ENCODE data around the gene RGS2. TPM values are rescaled to one million over a fixed set of nuclear protein-coding genes. Genes with fewer than 3 reads are reported as not detected.

RGS2 gene
- total RNA-seq, 6 donors from 2014 or later = 10.5 to 134 (median 54.7) TPM

DNA sequence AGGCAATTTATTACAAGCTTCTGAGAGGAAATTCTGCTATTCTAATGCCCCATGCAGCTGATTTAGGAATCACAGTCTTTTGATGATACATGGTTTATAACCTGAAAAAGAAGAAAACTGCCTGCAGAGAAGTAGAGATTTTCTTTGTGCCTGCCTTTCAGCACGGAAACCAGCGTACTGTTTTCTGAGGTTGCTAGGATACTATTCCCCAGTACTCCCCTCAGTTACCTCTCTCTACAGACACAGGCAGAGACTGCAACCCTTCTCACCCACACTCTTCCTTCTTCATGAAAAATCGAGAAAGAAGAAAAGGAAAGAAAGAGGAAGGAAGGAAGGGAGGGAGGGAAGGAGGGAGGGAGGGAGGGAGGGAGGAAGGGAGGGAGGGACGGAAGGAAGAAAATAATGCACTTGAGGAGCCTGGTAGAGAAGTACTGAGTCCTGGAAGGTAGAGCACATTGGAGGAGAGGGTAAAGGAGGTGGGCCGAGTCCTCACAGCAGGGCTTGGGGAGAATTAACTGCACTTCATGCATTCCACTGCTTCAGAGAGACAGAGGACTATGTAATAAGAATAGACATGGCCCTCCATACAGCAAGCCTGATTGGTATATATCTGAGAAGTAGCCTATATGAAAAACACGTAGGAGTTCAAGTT is 21.9 kb downstream of the RGS2 start:
- H3K27ac ChIP-seq = no peak overlapping the region
- no peak overlapping the region for H3K4me3 ChIP-seq
- TF ChIP-seq EP300 (IDR thresholded peaks at IDR 0.05) (no peak), POLR2A (IDR thresholded peaks at IDR 0.05) (no peak), POLR2AphosphoS5 (IDR thresholded peaks at IDR 0.05) (no peak)
- TF ChIP-seq, protein P1, sequence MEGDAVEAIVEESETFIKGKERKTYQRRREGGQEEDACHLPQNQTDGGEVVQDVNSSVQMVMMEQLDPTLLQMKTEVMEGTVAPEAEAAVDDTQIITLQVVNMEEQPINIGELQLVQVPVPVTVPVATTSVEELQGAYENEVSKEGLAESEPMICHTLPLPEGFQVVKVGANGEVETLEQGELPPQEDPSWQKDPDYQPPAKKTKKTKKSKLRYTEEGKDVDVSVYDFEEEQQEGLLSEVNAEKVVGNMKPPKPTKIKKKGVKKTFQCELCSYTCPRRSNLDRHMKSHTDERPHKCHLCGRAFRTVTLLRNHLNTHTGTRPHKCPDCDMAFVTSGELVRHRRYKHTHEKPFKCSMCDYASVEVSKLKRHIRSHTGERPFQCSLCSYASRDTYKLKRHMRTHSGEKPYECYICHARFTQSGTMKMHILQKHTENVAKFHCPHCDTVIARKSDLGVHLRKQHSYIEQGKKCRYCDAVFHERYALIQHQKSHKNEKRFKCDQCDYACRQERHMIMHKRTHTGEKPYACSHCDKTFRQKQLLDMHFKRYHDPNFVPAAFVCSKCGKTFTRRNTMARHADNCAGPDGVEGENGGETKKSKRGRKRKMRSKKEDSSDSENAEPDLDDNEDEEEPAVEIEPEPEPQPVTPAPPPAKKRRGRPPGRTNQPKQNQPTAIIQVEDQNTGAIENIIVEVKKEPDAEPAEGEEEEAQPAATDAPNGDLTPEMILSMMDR (IDR thresholded peaks at IDR 0.05) = no peak
- DNase-seq (no peak), ATAC-seq (ENCODE audit: low FRiP score in 2 of 2) (no peak)
- no peaks in the 10 kb centered on the region for H3K27me3 ChIP-seq
- no peaks in the 10 kb centered on the region for H3K36me3 ChIP-seq
- H3K4me1 ChIP-seq = no peaks in the 10 kb centered on the region
- no peaks in the 10 kb centered on the region for H3K9me3 ChIP-seq
- 51 to 55% methylated on average over 6 of the region's 6 CpGs for WGBS, 2 donors

DNA sequence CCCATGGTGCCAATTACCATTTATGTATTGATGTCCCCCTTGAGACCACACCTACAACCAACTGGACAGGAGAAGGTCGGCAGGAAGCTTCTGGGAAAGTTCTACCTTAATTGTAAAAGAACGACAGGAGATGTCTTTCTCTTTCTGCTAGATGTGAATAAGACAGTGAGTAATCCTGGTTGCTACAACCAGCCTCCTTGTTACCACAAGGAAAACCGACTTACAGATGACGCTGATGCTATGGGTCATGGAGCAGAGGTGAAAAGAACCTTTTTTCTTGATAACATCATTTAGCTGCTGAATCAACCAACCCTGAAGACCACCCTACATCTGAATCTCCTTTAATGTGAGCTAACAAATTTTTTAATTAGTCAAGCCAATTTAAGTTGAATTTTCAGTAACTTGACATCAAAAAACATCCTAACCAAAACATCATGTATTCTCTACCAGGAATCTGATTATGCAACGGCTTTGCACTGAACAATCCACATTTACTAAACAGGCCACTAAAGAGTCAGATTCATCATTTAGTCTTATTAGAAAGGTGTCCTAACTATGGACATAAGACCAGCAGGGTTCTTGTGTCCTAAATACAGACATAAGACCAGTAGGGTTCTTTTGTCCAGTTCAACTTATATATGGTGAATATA is 23.0 kb downstream of the RGS2 start:
- no peak overlapping the region for H3K4me3 ChIP-seq
- TF ChIP-seq POLR2AphosphoS5 (IDR thresholded peaks at IDR 0.05) (no peak), EP300 (IDR thresholded peaks at IDR 0.05) (no peak), POLR2A (IDR thresholded peaks at IDR 0.05) (no peak)
- TF ChIP-seq, protein P1 (IDR thresholded peaks at IDR 0.05) = no peak
- ATAC-seq (ENCODE audit: low FRiP score in 2 of 2) (no peak), DNase-seq (no peak)
- no peaks in the 10 kb centered on the region for H3K4me1 ChIP-seq
- no peaks in the 10 kb centered on the region for H3K36me3 ChIP-seq
- WGBS, 2 donors = 90 to 96% methylated on average over 5 of the region's 5 CpGs
- H3K27ac ChIP-seq = no peak overlapping the region
- no peaks in the 10 kb centered on the region for H3K9me3 ChIP-seq
- no peaks in the 10 kb centered on the region for H3K27me3 ChIP-seq

DNA sequence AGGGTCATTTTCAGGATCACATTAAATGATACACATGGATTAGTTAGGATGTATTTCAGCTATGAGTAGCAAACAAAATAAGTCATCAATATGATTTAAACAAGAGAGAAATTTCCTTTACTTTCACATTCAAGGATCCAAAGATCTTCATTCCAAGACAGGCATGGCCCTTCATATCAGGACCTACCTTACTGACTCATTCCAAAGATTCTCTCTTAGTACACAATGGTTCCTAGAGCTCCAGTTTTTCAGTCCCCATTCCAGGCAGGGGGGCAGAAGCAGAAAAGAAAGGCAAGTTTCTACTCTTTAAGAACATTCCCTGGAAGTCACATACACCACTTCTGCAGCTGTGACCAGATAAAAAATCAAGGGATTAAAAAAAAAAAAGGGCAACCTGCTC is 23.7 kb downstream of the RGS2 start:
- no peak for DNase-seq
- Histone ChIP-seq H3K27me3 (no peaks in the 10 kb centered on the region), H3K9me3 (no peaks in the 10 kb centered on the region), H3K4me1 (no peaks in the 10 kb centered on the region), H3K36me3 (no peaks in the 10 kb centered on the region), H3K27ac (no peak overlapping the region), H3K4me3 (no peak overlapping the region)
- TF ChIP-seq, protein P1 (IDR thresholded peaks at IDR 0.05) = no peak
- no peak for TF ChIP-seq POLR2A (IDR thresholded peaks at IDR 0.05)
- no peak for TF ChIP-seq EP300 (IDR thresholded peaks at IDR 0.05)
- TF ChIP-seq POLR2AphosphoS5 (IDR thresholded peaks at IDR 0.05) = no peak
- ATAC-seq (ENCODE audit: low FRiP score in 2 of 2) = no peak

DNA sequence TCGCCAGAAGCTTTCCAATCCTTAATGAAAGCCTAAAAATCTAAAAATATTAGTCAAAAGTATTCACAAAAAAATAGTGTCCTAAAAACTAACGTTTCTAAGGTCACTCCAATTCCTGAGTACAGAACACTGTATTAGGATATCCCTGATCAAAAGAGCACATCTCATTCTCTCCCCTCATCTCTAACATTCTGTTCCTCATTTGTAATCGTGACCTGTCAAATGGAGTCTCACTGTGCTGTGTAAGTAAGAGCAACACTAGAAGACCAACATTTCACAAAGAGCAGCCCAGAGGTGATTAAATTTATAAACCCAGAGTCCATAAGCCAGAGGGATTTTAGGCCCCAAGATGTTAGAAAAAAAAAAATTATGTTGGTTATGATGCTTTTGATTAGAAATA is 26.3 kb downstream of the RGS2 start:
- DNase-seq (no peak), ATAC-seq (ENCODE audit: low FRiP score in 2 of 2) (no peak)
- Histone ChIP-seq H3K4me3 (no peak overlapping the region), H3K27ac (no peak overlapping the region), H3K36me3 (no peaks in the 10 kb centered on the region), H3K4me1 (no peaks in the 10 kb centered on the region), H3K27me3 (no peaks in the 10 kb centered on the region), H3K9me3 (no peaks in the 10 kb centered on the region)
- WGBS, 2 donors = 60 to 61% methylated on average over 3 of the region's 3 CpGs
- no peak for TF ChIP-seq POLR2AphosphoS5 (IDR thresholded peaks at IDR 0.05)

DNA sequence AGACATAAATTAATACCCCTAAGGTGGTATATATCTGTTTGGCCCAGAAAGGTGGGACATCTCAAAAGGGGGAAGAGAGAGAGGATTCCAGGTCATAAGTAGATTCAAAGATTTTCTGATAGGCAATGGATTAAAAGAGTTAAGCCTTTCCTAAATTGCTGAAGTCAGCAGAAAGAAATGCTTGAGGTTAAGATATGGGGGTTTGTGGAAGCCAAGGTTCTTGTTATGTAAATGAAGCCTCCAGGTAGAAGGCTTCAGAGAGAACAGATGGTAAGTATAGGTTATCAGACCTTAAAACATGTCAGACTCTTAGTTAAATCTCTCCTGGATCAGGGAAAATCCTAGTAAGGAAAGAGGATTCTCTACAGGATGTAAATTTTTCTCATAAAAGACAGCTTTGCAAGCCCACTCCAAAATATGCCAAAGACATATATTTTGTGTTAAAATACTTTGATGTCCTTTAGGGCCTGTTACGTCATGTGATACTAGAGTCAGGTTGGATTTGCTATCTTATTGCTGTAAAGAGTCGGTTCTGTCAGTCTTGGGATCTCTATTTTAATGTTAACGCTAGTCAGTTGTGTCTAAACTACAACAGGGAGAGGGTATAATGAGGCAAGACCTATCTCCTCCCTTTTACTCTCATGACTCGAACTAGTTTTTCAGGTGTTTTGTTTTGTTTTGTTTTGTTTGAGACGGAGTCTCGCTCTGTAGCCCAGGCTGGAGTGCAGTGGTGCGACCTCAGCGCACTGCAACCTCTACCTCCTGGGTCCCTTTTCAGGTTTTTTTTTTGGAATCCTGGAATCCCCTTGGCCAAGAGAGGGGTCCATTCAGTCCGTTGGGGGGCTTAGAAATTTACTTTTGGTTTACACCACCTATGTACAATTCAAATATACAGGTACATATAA is 30.6 kb downstream of the RGS2 start:
- ATAC-seq (ENCODE audit: low FRiP score in 2 of 2) (no peak), DNase-seq (no peak)
- Histone ChIP-seq H3K4me1 (no peaks in the 10 kb centered on the region), H3K27ac (no peak overlapping the region), H3K9me3 (no peaks in the 10 kb centered on the region), H3K4me3 (no peak overlapping the region), H3K27me3 (no peaks in the 10 kb centered on the region), H3K36me3 (no peaks in the 10 kb centered on the region)
- no peak for TF ChIP-seq POLR2AphosphoS5 (IDR thresholded peaks at IDR 0.05)
- no peak for TF ChIP-seq EP300 (IDR thresholded peaks at IDR 0.05)
- TF ChIP-seq, protein P1 (IDR thresholded peaks at IDR 0.05) = no peak
- no peak for TF ChIP-seq POLR2A (IDR thresholded peaks at IDR 0.05)
- WGBS, 2 donors = 88 to 93% methylated on average over 9 of the region's 9 CpGs
